Stimulated activated CD8-positive, alpha-beta memory T cell treated with anti-CD3 and anti-CD28 coated beads, Interleukin-12 subunit alpha, Interleukin-12 subunit beta, amount 100 ng/mL, for 1 hour (primary cell): ENCODE results near the gene ZPLD1.

Source experiments
- DNase-seq: peaks from one replicate; pipeline ENCODE4 v3.0.0-alpha.2; 2020; ENCODE audit warnings: low read depth

ZPLD1 gene

GRCh38 chr3:102470066-102470465 lies 35.3 kb downstream of the ZPLD1 start:
- no peak for DNase-seq

- DNase-seq, result no peak
Observed at GRCh38 chr3:102471001-102471400, 36.2 kb downstream of the ZPLD1 start.

GRCh38 chr3:102471491-102471890 lies 36.7 kb downstream of the ZPLD1 start:
- DNase-seq, result no peak

GRCh38 chr3:102473648-102474047 lies 38.8 kb downstream of the ZPLD1 start:
- DNase-seq, result no peak

- no peak for DNase-seq
Observed at GRCh38 chr3:102474207-102474606, 39.4 kb downstream of the ZPLD1 start.

GRCh38 chr3:102476198-102476597 lies 41.4 kb downstream of the ZPLD1 start:
- DNase-seq, result no peak

- DNase-seq, result no peak
Observed at GRCh38 chr3:102478160-102478559, 43.3 kb downstream of the ZPLD1 start.

- no peak for DNase-seq
Observed at GRCh38 chr3:102480139-102480538, 45.3 kb downstream of the ZPLD1 start.

- no peak for DNase-seq
Observed at GRCh38 chr3:102481050-102481449, 46.2 kb downstream of the ZPLD1 start.

- DNase-seq, result no peak
Observed at GRCh38 chr3:102483556-102483955, 48.7 kb downstream of the ZPLD1 start.

GRCh38 chr3:102484363-102484762 lies 49.5 kb downstream of the ZPLD1 start:
- no peak for DNase-seq

- DNase-seq, result no peak
Observed at GRCh38 chr3:102485701-102486100, 50.9 kb downstream of the ZPLD1 start.

- no peak for DNase-seq
Observed at GRCh38 chr3:102488331-102488730, 53.5 kb downstream of the ZPLD1 start.

- DNase-seq, result no peak
Observed at GRCh38 chr3:102492300-102492699, 57.5 kb downstream of the ZPLD1 start.

- no peak for DNase-seq
Observed at GRCh38 chr3:102497571-102497970, 62.8 kb downstream of the ZPLD1 start.

- DNase-seq, result no peak
Observed at GRCh38 chr3:102505542-102505941, 70.7 kb downstream of the ZPLD1 start.

GRCh38 chr3:102510663-102511062 lies 75.8 kb downstream of the ZPLD1 start:
- no peak for DNase-seq

- no peak for DNase-seq
Observed at GRCh38 chr3:102511168-102511567, 76.4 kb downstream of the ZPLD1 start.

- DNase-seq, result no peak
Observed at GRCh38 chr3:102511639-102512038, 76.8 kb downstream of the ZPLD1 start.

- no peak for DNase-seq
Observed at GRCh38 chr3:102512734-102513504, 78.1 kb downstream of the ZPLD1 start.

- DNase-seq, result no peak
Observed at GRCh38 chr3:102514241-102514640, 79.4 kb downstream of the ZPLD1 start.

GRCh38 chr3:102521246-102521645 lies 86.4 kb downstream of the ZPLD1 start:
- no peak for DNase-seq

- no peak for DNase-seq
Observed at GRCh38 chr3:102525624-102526023, 90.8 kb downstream of the ZPLD1 start.

GRCh38 chr3:102526865-102527264 lies 92.0 kb downstream of the ZPLD1 start:
- no peak for DNase-seq
